Activated gamma-delta T cell (primary cell): ENCODE data around the gene ZSCAN29.

Source experiments
- DNase-seq: peaks from one replicate; lab custom pipeline; 2025; lab: John Stamatoyannopoulos, UW

Gene ZSCAN29

GRCh38 chr15:43347114-43347513 is 23.7 kb downstream of the ZSCAN29 start:
- DNase-seq = no peak

DNA sequence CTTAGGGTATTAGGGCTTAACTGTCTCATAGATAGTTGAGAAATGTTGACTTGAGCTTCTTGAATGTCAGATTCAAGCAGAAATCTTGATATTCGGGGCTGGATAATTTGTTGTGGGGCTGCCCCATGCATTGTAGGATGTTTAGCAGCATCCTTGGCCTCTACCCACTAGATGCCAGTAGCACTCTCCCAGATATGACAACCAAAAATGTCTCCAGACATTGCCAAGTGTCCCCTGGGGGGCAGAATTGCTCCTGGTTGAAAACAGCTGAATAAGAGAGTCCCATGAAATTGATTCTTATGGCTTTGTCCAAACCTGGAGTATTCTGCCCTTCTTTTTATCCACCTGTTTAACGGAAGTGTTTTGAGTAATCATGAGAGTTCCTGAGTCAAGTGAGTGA is 24.5 kb downstream of the ZSCAN29 start:
- no peak for DNase-seq

DNA sequence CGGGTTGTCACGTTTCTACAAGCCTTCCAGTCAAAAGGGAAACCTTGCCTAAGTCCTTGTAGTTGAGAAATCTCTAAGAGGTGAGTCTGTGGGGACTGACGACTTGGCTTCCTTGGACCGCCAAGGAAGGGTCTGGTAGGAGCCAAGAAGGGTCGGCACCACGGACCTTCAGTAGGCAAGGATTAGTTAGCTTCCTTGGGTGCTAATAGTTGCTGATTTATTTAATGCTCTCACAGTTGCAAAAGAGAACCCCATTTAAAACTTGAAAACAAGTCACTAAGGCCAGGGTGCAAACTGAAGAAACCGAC is 40.1 kb downstream of the ZSCAN29 start:
- DNase-seq = no peak

- peak; percentile 67 for DNase-seq
These were observed 40.7 kb downstream of the ZSCAN29 start, which contains the start of gene LCMT2 for GRCh38 chr15:43329960-43330779. TSS of gene LCMT2 (minus strand) at chr15:43330573. CDS start at chr15:43330489, 84 bp downstream.

DNA sequence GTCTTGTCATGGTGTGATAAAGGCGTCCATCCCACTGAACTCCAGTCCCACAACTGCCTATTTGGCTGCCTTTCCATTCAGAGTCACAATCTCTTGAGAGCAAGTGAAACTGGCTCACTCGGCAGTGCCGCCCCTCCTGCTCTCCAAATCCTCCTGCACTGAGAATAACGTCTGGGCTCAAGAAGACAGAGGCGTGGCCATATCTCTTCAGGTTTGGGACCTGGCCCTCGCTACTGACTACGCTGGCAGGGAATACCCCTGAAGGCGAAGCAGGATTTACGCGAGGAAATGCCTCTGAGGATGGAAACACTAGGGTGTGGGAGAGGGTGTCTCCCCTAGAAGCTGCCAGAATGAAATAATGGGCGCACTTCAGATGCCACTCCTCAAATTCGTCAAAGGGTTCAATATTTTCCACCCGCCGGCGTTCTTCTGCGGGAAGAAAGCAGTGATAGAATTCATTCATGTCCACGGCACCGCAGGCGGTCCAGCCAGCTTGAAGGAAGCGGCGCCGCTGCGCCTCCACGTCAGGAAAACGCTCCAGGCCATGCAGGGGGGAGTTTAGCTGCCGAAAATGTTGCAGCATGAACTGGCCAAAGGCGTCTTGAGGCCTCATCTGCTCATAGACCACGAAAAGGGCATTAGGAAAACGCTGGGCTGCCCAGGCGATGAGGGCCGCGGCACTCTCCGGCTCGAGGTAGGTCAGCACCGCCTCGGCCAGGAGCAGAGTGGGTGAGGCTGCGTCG is 41.5 kb downstream of the ZSCAN29 start:
- peak; percentile 16 for DNase-seq

GRCh38 chr15:43325039-43325684 is 45.7 kb downstream of the ZSCAN29 start:
- no peak for DNase-seq

DNA sequence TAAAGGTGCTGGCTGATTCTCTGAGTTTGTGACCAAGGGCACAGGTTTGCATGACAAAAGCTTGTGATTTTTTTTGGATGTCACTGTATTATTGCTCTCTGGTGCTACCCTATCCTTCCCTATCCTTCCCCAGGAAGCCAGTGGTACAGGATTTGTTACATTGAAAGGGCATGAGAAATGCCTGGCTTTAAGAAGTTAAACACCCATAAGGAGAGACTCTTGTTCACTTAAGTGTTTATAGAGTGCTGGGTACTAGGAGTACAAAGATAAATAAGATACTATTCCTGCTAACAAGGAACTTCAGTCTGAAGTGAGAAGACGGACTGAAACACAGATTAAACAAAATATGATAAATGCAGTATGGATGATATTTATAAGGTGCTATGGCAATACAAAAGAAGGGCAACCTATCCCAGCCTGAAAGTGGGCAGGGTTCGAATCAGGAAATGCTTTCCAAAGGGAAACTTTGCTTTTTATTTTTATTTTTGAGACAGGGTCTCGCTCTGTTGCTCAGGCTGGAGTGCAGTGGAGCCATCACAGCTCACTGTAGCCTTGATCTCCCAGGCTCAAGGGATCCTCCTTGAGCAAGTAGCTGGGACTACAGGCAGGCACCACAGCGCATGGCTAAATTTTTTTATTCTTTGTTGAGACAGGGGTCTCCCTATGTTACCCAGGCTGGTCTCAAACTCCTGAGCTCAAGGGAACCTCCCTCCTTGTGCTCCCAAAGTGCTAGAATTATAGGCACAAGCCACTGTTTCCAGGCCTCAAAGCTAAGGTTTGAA is 51.7 kb downstream of the ZSCAN29 start:
- DNase-seq = no peak

- no peak for DNase-seq
These were observed 53.2 kb downstream of the ZSCAN29 start for GRCh38 chr15:43317566-43318184.

DNA sequence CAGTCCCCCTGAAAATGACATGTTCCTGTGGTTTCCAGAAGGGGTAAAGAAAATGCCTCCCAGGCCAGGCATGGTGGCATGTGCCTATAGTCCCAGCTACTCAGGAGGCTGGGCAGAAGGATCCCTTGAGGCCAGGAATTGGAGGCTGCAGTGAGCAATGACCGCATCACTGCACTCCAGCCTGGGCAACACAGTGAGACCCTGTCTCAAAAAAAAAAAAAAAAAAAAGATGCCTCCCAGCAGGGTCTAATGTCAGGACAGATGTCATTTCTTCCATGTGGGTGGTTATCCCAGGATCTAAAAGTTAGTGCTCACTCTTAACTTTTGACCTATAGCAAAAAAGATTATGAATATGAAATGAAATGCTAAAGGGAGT is 53.9 kb downstream of the ZSCAN29 start:
- DNase-seq = no peak

DNA sequence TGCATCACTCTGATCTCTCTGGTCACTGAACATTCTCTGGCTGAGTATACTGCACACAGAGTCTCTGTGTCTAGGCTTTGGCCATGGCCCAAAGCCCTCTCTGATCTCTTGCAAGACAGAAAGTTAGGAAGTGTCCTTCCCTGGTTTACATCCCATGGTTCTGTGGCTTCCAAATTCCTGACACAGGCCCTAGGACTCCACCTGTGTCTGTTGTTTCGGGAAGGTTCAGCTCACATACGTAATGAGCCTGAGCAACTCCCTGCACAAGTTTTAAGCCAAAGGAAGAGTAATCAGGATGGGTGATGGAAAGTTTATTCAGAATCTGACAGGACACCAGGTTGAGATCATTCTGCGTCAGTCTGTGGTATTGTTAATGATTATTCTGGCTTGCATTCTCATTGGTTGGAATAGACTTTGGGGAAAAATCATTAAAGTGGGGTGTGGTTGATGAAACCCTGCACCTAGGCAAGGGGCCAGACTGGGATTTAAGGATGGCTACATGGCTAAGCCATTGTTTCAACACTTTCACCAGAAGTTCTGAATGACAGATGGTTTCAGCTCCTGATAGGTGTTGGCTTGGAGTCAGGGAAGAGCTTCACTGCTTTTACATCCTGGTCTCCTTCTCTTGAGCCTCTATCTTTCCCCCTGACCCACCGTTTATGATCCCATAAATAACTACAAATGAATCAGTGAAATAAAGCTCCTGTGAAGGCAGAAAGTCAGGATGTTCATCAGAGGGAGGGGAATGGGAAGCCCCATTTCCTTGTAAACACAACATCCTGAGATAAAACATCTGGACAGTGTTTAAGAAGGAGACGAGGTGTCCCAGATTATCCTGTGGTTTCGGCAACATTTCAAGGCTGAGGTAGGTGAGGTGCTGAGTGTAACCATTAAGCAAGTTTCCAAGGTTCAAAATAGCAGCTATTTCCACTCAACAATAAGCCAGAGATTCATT is 54.5 kb downstream of the ZSCAN29 start:
- no peak for DNase-seq

- no peak for DNase-seq
These were observed 56.7 kb downstream of the ZSCAN29 start for GRCh38 chr15:43314171-43314570.

DNA sequence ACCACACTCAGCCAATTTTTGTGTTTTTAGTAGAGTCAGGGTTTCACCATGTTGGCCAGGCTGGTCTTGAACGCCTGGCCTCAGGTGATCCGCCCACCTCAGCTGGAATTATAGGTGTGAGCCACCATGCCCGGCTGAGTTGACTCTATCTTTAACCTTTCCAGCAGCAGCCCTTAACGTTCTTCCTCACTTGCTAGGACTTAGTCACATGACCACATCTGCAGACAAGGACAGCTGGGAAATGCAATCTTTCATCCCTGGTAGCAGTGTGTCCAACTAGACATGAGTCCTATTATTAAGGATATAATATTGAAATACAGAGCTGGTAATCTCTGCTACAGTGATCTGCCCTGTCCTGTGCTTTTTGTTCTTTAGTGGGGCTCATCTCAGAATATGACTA is 58.5 kb downstream of the ZSCAN29 start:
- DNase-seq = no peak
